HFFc6 (cell line): ENCODE data around the gene SYNPO2. TPM values are rescaled to one million over a fixed set of nuclear protein-coding genes. Genes with fewer than 3 reads are reported as not detected.

Source experiments
- DNase-seq: peaks from one replicate; pipeline ENCODE4 v3.0.0-alpha.2; 2018
- H3K27ac Mint-ChIP-seq: 2 replicates; pipeline ENCODE4 v1.8.0; 2020; ENCODE audit warnings: mild to moderate bottlenecking, mixed read lengths
- H3K27me3 Mint-ChIP-seq: 2 replicates; pipeline ENCODE4 v1.8.0; 2021; ENCODE audit warnings: mild to moderate bottlenecking, moderate library complexity, mixed read lengths; ENCODE audit not compliant: insufficient read depth
- H3K36me3 Mint-ChIP-seq: 2 replicates; pipeline ENCODE4 v1.8.0; 2021; ENCODE audit warnings: low read depth, mixed read lengths
- H3K4me1 Mint-ChIP-seq: 2 replicates; pipeline ENCODE4 v1.8.0; 2020; ENCODE audit warnings: low read depth, mixed read lengths
- H3K4me3 Mint-ChIP-seq: 2 replicates; pipeline ENCODE4 v1.8.0; 2020; ENCODE audit warnings: mild to moderate bottlenecking, moderate library complexity, mixed read lengths
- H3K9me3 Mint-ChIP-seq: 2 replicates; pipeline ENCODE4 v1.8.0; 2020; ENCODE audit warnings: mild to moderate bottlenecking, mixed read lengths
- CTCF ChIP-seq: fragments of 200-600 bp; sonication (generic); IDR thresholded peaks from 2 replicates; pipeline ENCODE4 v1.5.0; 2021; ENCODE audit warnings: antibody characterized with exemption, mild to moderate bottlenecking
- total RNA-seq, 6 experiments: library from RNA; stranded (reverse); fragmentation: NEBNext Ultra II Directional; extraction: Animal tissue kit (Norgen Biotek cat#: 25700); gene quantifications; 2 replicates in 1 of 6; 3 replicates in 5 of 6; pipeline ENCODE4 v1.2.3, GENCODE V29; 2021

Gene SYNPO2
- total RNA-seq, 6 experiments from 2014 or later = 11.6 to 36.7 (median 12.0) TPM

- peaks cover 39% of the 10 kb centered on the region for H3K4me1 Mint-ChIP-seq
- H3K4me3 Mint-ChIP-seq = no peak overlapping the region
- TF ChIP-seq CTCF = no peak
- H3K9me3 Mint-ChIP-seq = no peaks in the 10 kb centered on the region
- peak; percentile 25 for DNase-seq
- H3K27ac Mint-ChIP-seq = no peak overlapping the region; the same call in 1 of the 2 replicates
- no peaks in the 10 kb centered on the region for H3K36me3 Mint-ChIP-seq
- no peaks in the 10 kb centered on the region for H3K27me3 Mint-ChIP-seq
Measured at GRCh38 chr4:118964891-118965411, 76.3 kb downstream of the SYNPO2 start.

- no peak for TF ChIP-seq CTCF
- Mint-ChIP-seq H3K27ac (0 out of 2 replicates have a peak overlapping the region, but pooled peaks have one; percentile 34), H3K36me3 (no peaks in the 10 kb centered on the region), H3K27me3 (no peaks in the 10 kb centered on the region), H3K4me1 (peaks cover 39% of the 10 kb centered on the region), H3K9me3 (no peaks in the 10 kb centered on the region), H3K4me3 (no peak overlapping the region)
- DNase-seq = peak; percentile 41
Measured at GRCh38 chr4:118967393-118967792, 78.7 kb downstream of the SYNPO2 start.

- Mint-ChIP-seq H3K36me3 (no peaks in the 10 kb centered on the region), H3K4me3 (peak overlapping the region; percentile 74), H3K27me3 (no peaks in the 10 kb centered on the region), H3K4me1 (peaks cover 39% of the 10 kb centered on the region), H3K27ac (peak overlapping the region; percentile 86), H3K9me3 (no peaks in the 10 kb centered on the region)
- peak; percentile 64 for DNase-seq
- 0 out of 2 replicates have a peak, but pooled peaks have one; percentile 4 for TF ChIP-seq CTCF
Measured at GRCh38 chr4:118968005-118968404, 79.4 kb downstream of the SYNPO2 start.

GRCh38 chr4:118968813-118969212 lies 80.2 kb downstream of the SYNPO2 start:
- peaks cover 39% of the 10 kb centered on the region for H3K4me1 Mint-ChIP-seq
- H3K4me3 Mint-ChIP-seq = peak overlapping the region; percentile 74
- TF ChIP-seq CTCF = no peak
- no peaks in the 10 kb centered on the region for H3K9me3 Mint-ChIP-seq
- no peaks in the 10 kb centered on the region for H3K27me3 Mint-ChIP-seq
- peak overlapping the region; percentile 86 for H3K27ac Mint-ChIP-seq
- no peak for DNase-seq
- no peaks in the 10 kb centered on the region for H3K36me3 Mint-ChIP-seq

- no peaks in the 10 kb centered on the region for H3K27me3 Mint-ChIP-seq
- no peaks in the 10 kb centered on the region for H3K36me3 Mint-ChIP-seq
- peak overlapping the region; percentile 74; the same call in 1 of the 2 replicates for H3K4me3 Mint-ChIP-seq
- H3K4me1 Mint-ChIP-seq = peaks cover 40% of the 10 kb centered on the region
- H3K9me3 Mint-ChIP-seq = no peaks in the 10 kb centered on the region
- peak; percentile 60 for DNase-seq
- TF ChIP-seq CTCF = peak; percentile 78
- H3K27ac Mint-ChIP-seq = no peak overlapping the region
Measured at GRCh38 chr4:118969359-118969758, 80.7 kb downstream of the SYNPO2 start.
